ENCODE measurements around the gene IQCH. TPM values are rescaled to one million over a fixed set of nuclear protein-coding genes. Genes with fewer than 3 reads are reported as not detected.
"Not testable (repeated sequence)": the region's sequence is repeated elsewhere in the genome, so short reads cannot be mapped to it uniquely, and the experiment has no call there.

Gene IQCH
- total and polyA plus RNA-seq, 12 donors = 0.29 to 2.6 (median 1.2) TPM

- intact Hi-C loops (cut with DNase I) = no loop called here
- no peak overlapping the region for H3K27ac ChIP-seq
- ATAC-seq (no peak), DNase-seq (no peak)
- no peaks in the 10 kb centered on the region for H3K27me3 ChIP-seq
- no peak overlapping the region for H3K4me3 ChIP-seq
- peaks cover 0 to 18% (median 9%) of the 10 kb centered on the region in 11 donors for H3K9me3 ChIP-seq
- TF ChIP-seq CTCF (IDR thresholded peaks at IDR 0.05) = no peak
- H3K4me1 ChIP-seq = no peaks in the 10 kb centered on the region
- no peaks in the 10 kb centered on the region for H3K36me3 ChIP-seq
- WGBS, 2 donors = 76 to 81% methylated on average over 1 of the region's 1 CpG
These were observed 27.1 kb downstream of the IQCH start for GRCh38 chr15:67281714-67282113.

GRCh38 chr15:67285625-67286024 is 31.0 kb downstream of the IQCH start:
- intact Hi-C loops (cut with DNase I); H3K27me3 ChIP-seq; H3K36me3 ChIP-seq; H3K4me1 ChIP-seq; ATAC-seq; H3K27ac ChIP-seq; DNase-seq; H3K4me3 ChIP-seq: not testable (repeated sequence)
- peaks cover 0 to 29% (median 9%) of the 10 kb centered on the region in 11 donors for H3K9me3 ChIP-seq

- DNase-seq; H3K4me3 ChIP-seq; H3K27me3 ChIP-seq; H3K27ac ChIP-seq; H3K36me3 ChIP-seq; intact Hi-C loops (cut with DNase I); H3K4me1 ChIP-seq; ATAC-seq: not testable (repeated sequence)
- H3K9me3 ChIP-seq = peaks cover 0 to 29% (median 9%) of the 10 kb centered on the region in 11 donors
- WGBS, 2 donors = 81 to 84% methylated on average over 6 of the region's 6 CpGs
These were observed 31.8 kb downstream of the IQCH start for GRCh38 chr15:67286400-67286799.

GRCh38 chr15:67290319-67290718 is 35.7 kb downstream of the IQCH start:
- Histone ChIP-seq H3K4me1 (no peaks in the 10 kb centered on the region), H3K27ac (no peak overlapping the region), H3K4me3 (no peak overlapping the region), H3K27me3 (no peaks in the 10 kb centered on the region), H3K36me3 (no peaks in the 10 kb centered on the region), H3K9me3 (peaks cover 0 to 23% (median 9%) of the 10 kb centered on the region in 11 donors)
- ATAC-seq (no peak), DNase-seq (no peak)
- no peak for TF ChIP-seq CTCF (IDR thresholded peaks at IDR 0.05)
- 99 to 100% methylated on average over 1 of the region's 1 CpG for WGBS, 2 donors
- intact Hi-C loops (cut with DNase I) = no loop called here

GRCh38 chr15:67296188-67296587 is 41.6 kb downstream of the IQCH start:
- no peaks in the 10 kb centered on the region for H3K4me1 ChIP-seq
- H3K27me3 ChIP-seq = no peaks in the 10 kb centered on the region
- H3K9me3 ChIP-seq = no peaks in the 10 kb centered on the region
- TF ChIP-seq CTCF (IDR thresholded peaks at IDR 0.05) = no peak
- WGBS, 2 donors = 90 to 97% methylated on average over 5 of the region's 5 CpGs
- H3K36me3 ChIP-seq = no peaks in the 10 kb centered on the region
- ATAC-seq (no peak), DNase-seq (no peak)
- H3K27ac ChIP-seq = no peak overlapping the region
- intact Hi-C loops (cut with DNase I) = no loop called here
- no peak overlapping the region for H3K4me3 ChIP-seq

GRCh38 chr15:67296684-67297083 is 42.1 kb downstream of the IQCH start:
- DNase-seq = no peak
- no peaks in the 10 kb centered on the region for H3K9me3 ChIP-seq
- H3K27me3 ChIP-seq = no peaks in the 10 kb centered on the region
- no peaks in the 10 kb centered on the region for H3K36me3 ChIP-seq
- intact Hi-C loops (cut with DNase I) = no loop called here
- no peaks in the 10 kb centered on the region for H3K4me1 ChIP-seq
- H3K27ac ChIP-seq = no peak overlapping the region
- no peak overlapping the region for H3K4me3 ChIP-seq
- no peak for ATAC-seq
- WGBS, 2 donors = 75 to 89% methylated on average over 1 of the region's 1 CpG
- no peak for TF ChIP-seq CTCF (IDR thresholded peaks at IDR 0.05)
